Upper lobe of right lung (tissue), 1 donor: Measurements from ENCODE around the gene RAPGEF3. TPM values are rescaled to one million over a fixed set of nuclear protein-coding genes. Genes with fewer than 3 reads are reported as not detected.

Experiments used
- ATAC-seq: fragments of 200-7000 bp; cut with Tn5 transposase; one replicate; pipeline ENCODE4 v1.9.1; 2020; ENCODE audit warnings: mild to moderate bottlenecking, moderate library complexity
- DNase-seq: peaks from one replicate; pipeline ENCODE4 v3.0.0-alpha.2; 2020
- H3K27ac ChIP-seq: fragments of 200-600 bp; one replicate; pipeline ENCODE4 v1.8.0; 2022
- H3K27me3 ChIP-seq: fragments of 200-600 bp; one replicate; pipeline ENCODE4 v1.8.0; 2022; ENCODE audit warnings: mild to moderate bottlenecking
- H3K36me3 ChIP-seq: fragments of 200-600 bp; one replicate; pipeline ENCODE4 v1.8.0; 2022
- H3K4me1 ChIP-seq: fragments of 200-600 bp; one replicate; pipeline ENCODE4 v1.8.0; 2022
- H3K4me3 ChIP-seq: fragments of 200-600 bp; one replicate; pipeline ENCODE4 v1.8.0; 2022; ENCODE audit warnings: mild to moderate bottlenecking
- H3K9me3 ChIP-seq: fragments of 200-600 bp; one replicate; pipeline ENCODE4 v1.8.0; 2022
- intact Hi-C: fragments of 100-400 bp; cut with DNase I; formaldehyde crosslinking; loops from one replicate; pipeline ENCODE4 v1.11.0; 2022
- total RNA-seq: library from RNA; stranded (reverse); fragmentation: NEBNext Ultra II Directional; extraction: Animal tissue kit (Norgen Biotek cat#: 25700); gene quantifications from one replicate; pipeline ENCODE4 v1.2.1, GENCODE V29; 2021
- TF ChIP-seq, protein P1 (sequence below): fragments of 200-600 bp; IDR thresholded peaks from one replicate; pipeline ENCODE4 v1.8.0; 2022; ENCODE audit warnings: antibody characterized with exemption
- donor health status: DM: no; HTN: yes; CAD: no; lungs with severe emphysema.

Gene RAPGEF3
- total RNA-seq, 1 donor from 2014 or later, result 69.6 TPM

DNA sequence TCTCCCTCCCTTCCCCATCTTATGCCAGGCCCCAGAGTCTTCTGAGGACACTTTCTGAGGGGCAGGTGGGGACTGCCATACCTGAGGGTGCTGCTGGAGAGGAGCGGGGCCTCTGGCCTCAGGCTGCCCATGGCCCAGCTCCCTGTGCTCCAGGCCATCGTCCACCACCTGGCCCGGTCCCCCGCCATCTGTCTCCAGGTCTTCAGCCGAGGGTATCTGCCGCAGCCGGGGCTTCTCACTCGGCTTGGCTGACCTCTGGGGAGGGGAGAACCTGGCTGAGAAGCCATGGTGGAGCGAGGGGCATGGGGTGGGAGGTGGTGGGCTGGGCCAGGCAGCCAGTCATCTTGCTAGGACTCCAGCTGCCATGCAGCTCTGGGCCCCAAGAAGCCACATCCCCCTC, 36.0 kb upstream of the RAPGEF3 start:
- Histone ChIP-seq H3K4me1 (peaks cover 8% of the 10 kb centered on the region), H3K27ac (no peak overlapping the region), H3K36me3 (peaks cover 77% of the 10 kb centered on the region), H3K4me3 (no peak overlapping the region), H3K9me3 (no peaks in the 10 kb centered on the region), H3K27me3 (no peaks in the 10 kb centered on the region)
- no peak for DNase-seq
- no peak for ATAC-seq
- intact Hi-C loops, result no loop called here
- TF ChIP-seq, protein P1, sequence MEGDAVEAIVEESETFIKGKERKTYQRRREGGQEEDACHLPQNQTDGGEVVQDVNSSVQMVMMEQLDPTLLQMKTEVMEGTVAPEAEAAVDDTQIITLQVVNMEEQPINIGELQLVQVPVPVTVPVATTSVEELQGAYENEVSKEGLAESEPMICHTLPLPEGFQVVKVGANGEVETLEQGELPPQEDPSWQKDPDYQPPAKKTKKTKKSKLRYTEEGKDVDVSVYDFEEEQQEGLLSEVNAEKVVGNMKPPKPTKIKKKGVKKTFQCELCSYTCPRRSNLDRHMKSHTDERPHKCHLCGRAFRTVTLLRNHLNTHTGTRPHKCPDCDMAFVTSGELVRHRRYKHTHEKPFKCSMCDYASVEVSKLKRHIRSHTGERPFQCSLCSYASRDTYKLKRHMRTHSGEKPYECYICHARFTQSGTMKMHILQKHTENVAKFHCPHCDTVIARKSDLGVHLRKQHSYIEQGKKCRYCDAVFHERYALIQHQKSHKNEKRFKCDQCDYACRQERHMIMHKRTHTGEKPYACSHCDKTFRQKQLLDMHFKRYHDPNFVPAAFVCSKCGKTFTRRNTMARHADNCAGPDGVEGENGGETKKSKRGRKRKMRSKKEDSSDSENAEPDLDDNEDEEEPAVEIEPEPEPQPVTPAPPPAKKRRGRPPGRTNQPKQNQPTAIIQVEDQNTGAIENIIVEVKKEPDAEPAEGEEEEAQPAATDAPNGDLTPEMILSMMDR, result no peak

DNA sequence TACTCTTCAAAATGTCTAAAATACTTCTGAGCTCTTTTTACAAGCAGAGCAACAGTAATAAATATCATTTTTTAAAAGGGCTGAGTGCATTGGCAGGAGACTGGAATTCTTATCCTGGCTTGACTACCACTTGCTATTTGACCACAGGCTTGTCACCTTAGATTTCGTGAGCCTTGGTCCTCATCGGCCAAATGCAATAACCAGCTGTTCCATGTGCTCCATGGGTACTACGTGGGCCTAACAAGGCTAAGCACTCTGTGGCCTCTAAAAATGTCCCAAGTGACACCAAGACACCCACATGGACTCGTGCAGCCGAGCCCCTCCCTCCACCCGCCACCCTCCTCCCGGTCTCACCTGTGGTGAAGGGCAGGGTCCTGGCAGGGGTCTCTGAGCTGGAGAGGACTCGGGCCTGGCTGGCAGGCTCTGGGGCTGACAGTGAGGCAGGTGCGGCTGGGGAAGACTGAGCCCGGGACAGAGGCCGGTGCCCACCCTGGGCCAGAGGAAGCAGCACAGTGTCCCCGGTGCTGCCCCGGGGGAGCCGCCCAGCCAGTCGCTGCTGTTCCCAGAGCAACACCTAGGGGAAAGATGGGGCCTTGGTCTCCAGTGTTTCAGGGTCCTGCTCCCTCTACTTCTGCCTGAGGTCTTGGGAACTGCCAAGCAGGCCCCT, 34.5 kb upstream of the RAPGEF3 start:
- TF ChIP-seq, protein P1, result no peak
- ATAC-seq, result no peak

DNA sequence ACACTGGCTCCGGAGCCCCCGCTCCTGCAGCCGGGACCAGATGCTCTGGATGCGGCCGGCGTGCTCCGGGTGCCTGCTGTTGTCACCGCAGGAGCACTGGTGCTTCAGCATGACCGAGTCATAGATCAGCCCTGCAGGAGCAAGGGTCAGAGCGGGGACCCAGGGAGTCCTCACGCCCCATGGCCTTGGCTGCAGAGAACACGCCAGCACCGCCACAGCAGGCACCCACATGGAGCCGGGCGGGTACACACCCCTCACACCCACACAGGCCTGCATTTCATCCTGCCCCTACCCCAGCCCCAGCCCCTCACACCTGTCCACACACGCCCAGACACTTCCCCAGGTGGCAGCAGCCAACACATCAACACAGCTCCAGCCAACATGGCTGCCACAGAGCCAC, 33.2 kb upstream of the RAPGEF3 start:
- H3K27ac ChIP-seq, result no peak overlapping the region
- no peak for DNase-seq
- H3K36me3 ChIP-seq, result peaks cover 98% of the 10 kb centered on the region
- no peak for ATAC-seq
- no peaks in the 10 kb centered on the region for H3K27me3 ChIP-seq
- no peak overlapping the region for H3K4me3 ChIP-seq
- TF ChIP-seq, protein P1, result no peak
- no peaks in the 10 kb centered on the region for H3K9me3 ChIP-seq
- intact Hi-C loops, result no loop called here
- no peaks in the 10 kb centered on the region for H3K4me1 ChIP-seq

More for the DNA sequence above, 34.5 kb upstream of the RAPGEF3 start:
- Histone ChIP-seq H3K36me3 (peaks cover 92% of the 10 kb centered on the region), H3K27me3 (no peaks in the 10 kb centered on the region), H3K9me3 (no peaks in the 10 kb centered on the region), H3K4me3 (no peak overlapping the region), H3K27ac (no peak overlapping the region), H3K4me1 (no peaks in the 10 kb centered on the region)
- DNase-seq, result no peak
- intact Hi-C loops, result no loop called here

DNA sequence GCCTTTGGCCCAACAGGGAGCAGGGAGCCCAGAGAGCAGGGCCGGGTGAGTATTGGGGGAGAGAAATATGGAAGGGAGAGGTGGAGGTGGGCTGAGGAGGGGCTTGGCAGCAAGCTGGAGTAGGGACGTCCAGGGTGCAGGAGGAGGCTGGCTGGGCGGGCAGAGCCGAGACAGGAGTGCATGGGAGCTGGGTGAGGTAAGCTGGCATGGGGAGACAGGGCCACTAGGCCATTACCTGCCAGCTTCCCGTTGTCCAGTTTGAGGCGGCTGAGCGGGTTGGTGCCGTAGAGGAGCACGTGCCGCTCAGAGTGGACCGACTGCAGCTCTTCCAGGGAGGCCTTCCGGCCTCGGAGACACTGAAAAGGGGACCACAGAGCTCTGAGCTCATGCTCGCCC, 32.7 kb upstream of the RAPGEF3 start:
- Histone ChIP-seq H3K27me3 (no peaks in the 10 kb centered on the region), H3K27ac (no peak overlapping the region), H3K4me3 (no peak overlapping the region), H3K9me3 (no peaks in the 10 kb centered on the region), H3K36me3 (peaks cover 98% of the 10 kb centered on the region), H3K4me1 (no peaks in the 10 kb centered on the region)
- intact Hi-C loops, result no loop called here
- ATAC-seq (no peak), DNase-seq (no peak)
- TF ChIP-seq, protein P1, result no peak

DNA sequence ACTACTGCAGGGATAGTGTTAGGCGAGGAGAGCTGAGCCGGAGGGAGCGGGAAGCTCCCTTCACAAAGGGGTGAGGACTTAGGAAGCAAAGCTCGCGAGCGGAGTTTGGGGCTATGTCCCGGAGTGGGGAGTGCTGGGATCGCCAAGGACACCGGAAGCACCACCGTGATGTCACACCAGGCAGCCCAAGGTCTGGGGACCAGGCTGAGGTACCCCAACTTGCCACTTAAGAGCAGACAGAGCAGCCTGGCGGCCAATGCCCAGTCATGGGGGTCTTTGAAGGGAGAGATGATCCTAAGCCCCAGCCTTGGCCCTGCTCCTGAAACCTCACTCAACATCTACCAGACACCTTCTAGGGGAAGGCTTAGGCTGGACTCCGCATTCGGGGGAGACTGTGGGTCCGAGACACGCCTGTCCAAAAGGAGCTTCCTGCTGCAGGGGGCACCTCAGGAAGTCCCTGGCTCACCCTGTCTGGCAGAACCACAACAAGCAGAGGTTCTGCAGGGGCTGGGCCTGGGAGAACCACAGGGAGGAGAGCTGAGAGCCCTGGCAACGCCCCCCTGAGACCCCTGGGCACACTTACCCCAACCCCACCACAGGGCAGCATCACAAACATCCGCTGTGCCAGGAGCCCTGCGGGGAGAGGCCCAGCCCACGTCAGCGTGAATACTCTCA, 32.1 kb upstream of the RAPGEF3 start:
- intact Hi-C loops, result no loop called here
- no peaks in the 10 kb centered on the region for H3K9me3 ChIP-seq
- no peak for ATAC-seq
- no peaks in the 10 kb centered on the region for H3K4me1 ChIP-seq
- peaks cover 98% of the 10 kb centered on the region for H3K36me3 ChIP-seq
- H3K4me3 ChIP-seq, result no peak overlapping the region
- no peak overlapping the region for H3K27ac ChIP-seq
- DNase-seq, result no peak
- no peaks in the 10 kb centered on the region for H3K27me3 ChIP-seq
- TF ChIP-seq, protein P1, result no peak
